GM12878 (cell line): ENCODE data around the gene PRR7. TPM values are rescaled to one million over a fixed set of nuclear protein-coding genes. Genes with fewer than 3 reads are reported as not detected.
A peak's percentile ranks its signal among the peaks of the same experiment; 100 is the strongest.

Experiments used
- BCL11A ChIP-seq: IDR thresholded peaks from 2 replicates; pipeline ENCODE4 v1.6.1; 2011; ENCODE audit warnings: low read depth, low read length
- FOS ChIP-seq: IDR thresholded peaks from 3 replicates; pipeline ENCODE4 v1.6.1; 2011; ENCODE audit warnings: borderline replicate concordance; ENCODE audit not compliant: insufficient read length; ENCODE audit errors: extremely low read depth
- GATAD2B ChIP-seq: fragments of 450-650 bp; conservative IDR thresholded peaks from 2 replicates; pipeline ENCODE4 v1.6.1; 2017; ENCODE audit warnings: low read depth, mild to moderate bottlenecking, moderate library complexity
- MEF2A ChIP-seq: IDR thresholded peaks from 2 replicates; pipeline ENCODE4 v1.6.1; 2011; ENCODE audit warnings: low read depth, mild to moderate bottlenecking, low read length, moderate library complexity; ENCODE audit not compliant: insufficient read depth
- PAX8 ChIP-seq: fragments of 450-650 bp; IDR thresholded peaks from 2 replicates; pipeline ENCODE4 v1.6.1; 2017; ENCODE audit warnings: mild to moderate bottlenecking, moderate library complexity
- POLR2AphosphoS5 ChIP-seq: IDR thresholded peaks from 2 replicates; pipeline ENCODE4 v1.6.1; 2011; ENCODE audit warnings: mild to moderate bottlenecking, low read length, inconsistent platforms
- RAD51 ChIP-seq: fragments of 450-650 bp; IDR thresholded peaks from 2 replicates; pipeline ENCODE4 v1.6.1; 2016; ENCODE audit warnings: moderate library complexity, mild to moderate bottlenecking, inconsistent platforms
- RCOR1 ChIP-seq: conservative IDR thresholded peaks from 2 replicates; pipeline ENCODE4 v1.6.1; 2012; ENCODE audit warnings: low read depth, low read length, improper control_type of control experiment
- RELA ChIP-seq: fragments of 450-650 bp; IDR thresholded peaks from 2 replicates; pipeline ENCODE4 v1.8.0; 2014; ENCODE audit warnings: borderline replicate concordance; ENCODE audit not compliant: partially characterized antibody
- SIX5 ChIP-seq: IDR thresholded peaks from 2 replicates; pipeline ENCODE4 v1.6.1; 2011; ENCODE audit warnings: mild to moderate bottlenecking, low read depth, low read length, moderate library complexity; ENCODE audit not compliant: severe bottlenecking
- SREBF2 ChIP-seq: IDR thresholded peaks from 2 replicates; pipeline ENCODE4 v1.6.1; 2012; ENCODE audit warnings: mild to moderate bottlenecking, low read length
- TBL1XR1 ChIP-seq: IDR thresholded peaks from 2 replicates; pipeline ENCODE4 v1.6.1; 2012; ENCODE audit warnings: low read depth, low read length, improper control_type of control experiment
- ZBED1 ChIP-seq: IDR thresholded peaks from 2 replicates; pipeline ENCODE4 v1.6.1; 2016; ENCODE audit warnings: borderline replicate concordance
- ZNF24 ChIP-seq: fragments of 450-650 bp; IDR thresholded peaks from 2 replicates; pipeline ENCODE4 v1.6.1; 2017; ENCODE audit warnings: antibody characterized with exemption, mild to moderate bottlenecking
- polyA plus RNA-seq, 11 experiments: library from polyadenylated mRNA; depleted of rRNA in 4 of 11; unstranded in 6 of 11; stranded (reverse) in 5 of 11; fragments of >200 nt; fragmentation: Nextera tagmentation in 4 of 11; fragmentation: Illumina TruSeq in 1 of 11; extraction: Ambion mirVana in 4 of 11; extraction: Trizol in 1 of 11; gene quantifications; 1 replicate in 1 of 11; 2 replicates in 10 of 11; pipeline versions ENCODE4 v1.2.1 to v1.2.3, GENCODE V29; 2011 to 2016; ENCODE audit warnings: inconsistent platforms in 2 of 11, missing spikeins in 2 of 11, low read depth in 1 of 11
- total RNA-seq, 4 experiments: library from RNA; depleted of rRNA in 3 of 4; stranded (reverse); fragments of >200 nt in 3 of 4; fragmentation: Illumina TruSeq in 1 of 4; extraction: Trizol in 1 of 4; gene quantifications; 2 replicates each; pipeline versions ENCODE4 v1.2.1 to v1.2.3, GENCODE V29; 2013 to 2021
- TF ChIP-seq, protein P1 (sequence below): fragments of 450-650 bp; IDR thresholded peaks from 2 replicates; pipeline ENCODE4 v1.6.1; 2017; ENCODE audit warnings: borderline replicate concordance
- TF ChIP-seq, protein P2 (sequence below): fragments of 150-350 bp; IDR thresholded peaks from 2 replicates; pipeline ENCODE4 v1.6.1; 2016; ENCODE audit warnings: low read depth, low read length
- TF ChIP-seq, protein P3 (sequence below): fragments of 450-650 bp; IDR thresholded peaks from 2 replicates; pipeline ENCODE4 v1.6.1; 2017; ENCODE audit warnings: mild to moderate bottlenecking, low read depth, inconsistent platforms; ENCODE audit not compliant: poor library complexity, severe bottlenecking
- TF ChIP-seq, protein P4 (sequence below): IDR thresholded peaks from 2 replicates; pipeline ENCODE4 v1.6.1; 2011; ENCODE audit warnings: borderline replicate concordance, low read depth, mild to moderate bottlenecking, moderate library complexity, low read length; ENCODE audit not compliant: insufficient read depth, poor library complexity, severe bottlenecking

Gene PRR7
- total and polyA plus RNA-seq, 10 of the 15 experiments (the other 5 are each of a cell fraction or from before 2014, with no cell fraction given): 0.09 to 18.8 (median 4.6) TPM; not detected in 2

DNA sequence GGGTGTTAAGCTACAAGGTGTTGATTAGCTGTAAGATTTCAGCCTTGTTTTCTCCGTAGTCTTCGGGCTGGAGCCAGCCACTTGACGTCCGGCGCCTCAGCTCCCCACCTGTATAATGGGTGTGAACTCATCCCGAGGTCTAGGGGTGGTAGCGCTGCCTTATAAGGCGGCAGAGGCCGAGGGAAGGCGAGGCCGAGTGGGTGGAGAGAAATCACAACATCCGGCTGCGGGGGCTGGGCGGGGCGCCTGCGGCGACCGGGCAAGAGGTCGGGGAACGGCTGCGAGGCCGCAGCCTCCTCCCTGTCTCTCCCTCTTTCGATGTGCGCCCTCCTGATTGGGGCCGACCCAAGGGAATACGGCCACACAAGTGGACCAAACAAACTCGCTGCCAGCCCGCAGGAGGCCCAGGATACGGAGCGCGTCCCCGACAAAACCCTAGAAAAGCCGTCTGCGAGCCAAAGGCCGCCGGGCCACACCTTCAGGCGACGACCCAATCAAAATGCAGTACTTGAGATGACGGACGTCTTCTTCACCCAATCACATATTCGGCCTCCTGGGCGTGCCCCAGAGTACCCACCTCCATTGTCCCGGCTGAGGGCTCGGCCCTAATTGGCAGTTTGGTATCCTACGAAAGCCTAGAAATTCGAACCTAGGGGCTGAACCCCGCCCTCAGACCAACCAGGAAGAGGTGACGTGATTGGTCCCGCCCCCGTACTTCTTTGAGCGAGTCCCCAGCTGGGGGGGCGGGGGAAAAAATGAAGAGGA is 20.6 kb upstream of the PRR7 start (continued):
- TF ChIP-seq MEF2A (no peak), ZNF24 (0 out of 2 replicates have a peak, but pooled peaks have one; percentile 61), SIX5 (no peak), ZBED1 (no peak), PAX8 (no peak), TBL1XR1 (no peak), SREBF2 (no peak), FOS (peak; percentile 73), GATAD2B (0 out of 2 replicates have a peak, but pooled peaks have one; percentile 48), RCOR1 (peak; percentile 78; the same call in 1 of the 2 replicates), RELA (peak; percentile 80), BCL11A (no peak; the same call in 1 of the 2 replicates), POLR2AphosphoS5 (peak; percentile 92), RAD51 (no peak)
- TF ChIP-seq, protein P1, sequence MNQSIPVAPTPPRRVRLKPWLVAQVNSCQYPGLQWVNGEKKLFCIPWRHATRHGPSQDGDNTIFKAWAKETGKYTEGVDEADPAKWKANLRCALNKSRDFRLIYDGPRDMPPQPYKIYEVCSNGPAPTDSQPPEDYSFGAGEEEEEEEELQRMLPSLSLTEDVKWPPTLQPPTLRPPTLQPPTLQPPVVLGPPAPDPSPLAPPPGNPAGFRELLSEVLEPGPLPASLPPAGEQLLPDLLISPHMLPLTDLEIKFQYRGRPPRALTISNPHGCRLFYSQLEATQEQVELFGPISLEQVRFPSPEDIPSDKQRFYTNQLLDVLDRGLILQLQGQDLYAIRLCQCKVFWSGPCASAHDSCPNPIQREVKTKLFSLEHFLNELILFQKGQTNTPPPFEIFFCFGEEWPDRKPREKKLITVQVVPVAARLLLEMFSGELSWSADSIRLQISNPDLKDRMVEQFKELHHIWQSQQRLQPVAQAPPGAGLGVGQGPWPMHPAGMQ: no peak
- TF ChIP-seq, protein P2, sequence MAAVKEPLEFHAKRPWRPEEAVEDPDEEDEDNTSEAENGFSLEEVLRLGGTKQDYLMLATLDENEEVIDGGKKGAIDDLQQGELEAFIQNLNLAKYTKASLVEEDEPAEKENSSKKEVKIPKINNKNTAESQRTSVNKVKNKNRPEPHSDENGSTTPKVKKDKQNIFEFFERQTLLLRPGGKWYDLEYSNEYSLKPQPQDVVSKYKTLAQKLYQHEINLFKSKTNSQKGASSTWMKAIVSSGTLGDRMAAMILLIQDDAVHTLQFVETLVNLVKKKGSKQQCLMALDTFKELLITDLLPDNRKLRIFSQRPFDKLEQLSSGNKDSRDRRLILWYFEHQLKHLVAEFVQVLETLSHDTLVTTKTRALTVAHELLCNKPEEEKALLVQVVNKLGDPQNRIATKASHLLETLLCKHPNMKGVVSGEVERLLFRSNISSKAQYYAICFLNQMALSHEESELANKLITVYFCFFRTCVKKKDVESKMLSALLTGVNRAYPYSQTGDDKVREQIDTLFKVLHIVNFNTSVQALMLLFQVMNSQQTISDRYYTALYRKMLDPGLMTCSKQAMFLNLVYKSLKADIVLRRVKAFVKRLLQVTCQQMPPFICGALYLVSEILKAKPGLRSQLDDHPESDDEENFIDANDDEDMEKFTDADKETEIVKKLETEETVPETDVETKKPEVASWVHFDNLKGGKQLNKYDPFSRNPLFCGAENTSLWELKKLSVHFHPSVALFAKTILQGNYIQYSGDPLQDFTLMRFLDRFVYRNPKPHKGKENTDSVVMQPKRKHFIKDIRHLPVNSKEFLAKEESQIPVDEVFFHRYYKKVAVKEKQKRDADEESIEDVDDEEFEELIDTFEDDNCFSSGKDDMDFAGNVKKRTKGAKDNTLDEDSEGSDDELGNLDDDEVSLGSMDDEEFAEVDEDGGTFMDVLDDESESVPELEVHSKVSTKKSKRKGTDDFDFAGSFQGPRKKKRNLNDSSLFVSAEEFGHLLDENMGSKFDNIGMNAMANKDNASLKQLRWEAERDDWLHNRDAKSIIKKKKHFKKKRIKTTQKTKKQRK: peak; percentile 86
- TF ChIP-seq, protein P3, sequence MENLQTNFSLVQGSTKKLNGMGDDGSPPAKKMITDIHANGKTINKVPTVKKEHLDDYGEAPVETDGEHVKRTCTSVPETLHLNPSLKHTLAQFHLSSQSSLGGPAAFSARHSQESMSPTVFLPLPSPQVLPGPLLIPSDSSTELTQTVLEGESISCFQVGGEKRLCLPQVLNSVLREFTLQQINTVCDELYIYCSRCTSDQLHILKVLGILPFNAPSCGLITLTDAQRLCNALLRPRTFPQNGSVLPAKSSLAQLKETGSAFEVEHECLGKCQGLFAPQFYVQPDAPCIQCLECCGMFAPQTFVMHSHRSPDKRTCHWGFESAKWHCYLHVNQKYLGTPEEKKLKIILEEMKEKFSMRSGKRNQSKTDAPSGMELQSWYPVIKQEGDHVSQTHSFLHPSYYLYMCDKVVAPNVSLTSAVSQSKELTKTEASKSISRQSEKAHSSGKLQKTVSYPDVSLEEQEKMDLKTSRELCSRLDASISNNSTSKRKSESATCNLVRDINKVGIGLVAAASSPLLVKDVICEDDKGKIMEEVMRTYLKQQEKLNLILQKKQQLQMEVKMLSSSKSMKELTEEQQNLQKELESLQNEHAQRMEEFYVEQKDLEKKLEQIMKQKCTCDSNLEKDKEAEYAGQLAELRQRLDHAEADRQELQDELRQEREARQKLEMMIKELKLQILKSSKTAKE: no peak
- TF ChIP-seq, protein P4, sequence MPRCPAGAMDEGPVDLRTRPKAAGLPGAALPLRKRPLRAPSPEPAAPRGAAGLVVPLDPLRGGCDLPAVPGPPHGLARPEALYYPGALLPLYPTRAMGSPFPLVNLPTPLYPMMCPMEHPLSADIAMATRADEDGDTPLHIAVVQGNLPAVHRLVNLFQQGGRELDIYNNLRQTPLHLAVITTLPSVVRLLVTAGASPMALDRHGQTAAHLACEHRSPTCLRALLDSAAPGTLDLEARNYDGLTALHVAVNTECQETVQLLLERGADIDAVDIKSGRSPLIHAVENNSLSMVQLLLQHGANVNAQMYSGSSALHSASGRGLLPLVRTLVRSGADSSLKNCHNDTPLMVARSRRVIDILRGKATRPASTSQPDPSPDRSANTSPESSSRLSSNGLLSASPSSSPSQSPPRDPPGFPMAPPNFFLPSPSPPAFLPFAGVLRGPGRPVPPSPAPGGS: no peak
